OCI-LY7 (cell line): ENCODE data around the gene SLC5A5. TPM values are rescaled to one million over a fixed set of nuclear protein-coding genes. Genes with fewer than 3 reads are reported as not detected.

Source experiments
- BruUV-seq: library from RNA; stranded (reverse); fragments of 400-500 nt; replicated peaks from 2 replicates; lab custom pipeline; 2021; lab: Mats Ljungman, UMichigan
- CTCF ChIA-PET: fragments of 300-600 bp; sonication (Branson Sonifier 250); formaldehyde crosslinking; loops from one replicate; lab custom pipeline; 2022; ENCODE audit warnings: antibody characterized with exemption; ENCODE audit not compliant: unreplicated experiment; lab: Charles Lee
- POLR2A ChIA-PET: fragments of 300-600 bp; sonication (Branson Sonifier 250); formaldehyde crosslinking; loops from one replicate; lab custom pipeline; 2022; ENCODE audit warnings: antibody characterized with exemption; lab: Charles Lee
- DNase-seq: peaks from one replicate; pipeline ENCODE4 v3.0.0-alpha.2; 2015; ENCODE audit warnings: low spot score
- H2AFZ ChIP-seq: fragments of 200-600 bp; sonication (generic), shearing (Covaris generic); 2 replicates; pipeline ENCODE4 v1.6.1; 2014; ENCODE audit warnings: mild to moderate bottlenecking, antibody characterized with exemption, low read length, moderate library complexity
- H3K27ac ChIP-seq: fragments of 200-600 bp; sonication (generic); 2 replicates; pipeline ENCODE4 v1.5.1; 2014; ENCODE audit warnings: mixed run types, low read depth, mild to moderate bottlenecking, moderate library complexity, low read length, inconsistent platforms; ENCODE audit not compliant: poor library complexity, severe bottlenecking
- H3K36me3 ChIP-seq: fragments of 200-600 bp; sonication (generic); 2 replicates; pipeline ENCODE4 v1.6.1; 2014; ENCODE audit warnings: mild to moderate bottlenecking, antibody characterized with exemption, low read length, moderate library complexity, mixed read lengths; ENCODE audit not compliant: insufficient read depth
- H3K4me1 ChIP-seq: fragments of 200-600 bp; sonication (generic); 2 replicates; pipeline ENCODE4 v1.5.1; 2014; ENCODE audit warnings: mild to moderate bottlenecking, low read length; ENCODE audit not compliant: insufficient read depth, poor library complexity, severe bottlenecking
- H3K4me2 ChIP-seq: fragments of 200-600 bp; sonication (generic); 2 replicates; pipeline ENCODE4 v1.6.1; 2014; ENCODE audit warnings: mild to moderate bottlenecking, low read length
- H3K4me3 ChIP-seq: fragments of 200-600 bp; sonication (generic); 2 replicates; pipeline ENCODE4 v1.5.1; 2014; ENCODE audit warnings: mild to moderate bottlenecking, low read depth, low read length; ENCODE audit not compliant: poor library complexity, severe bottlenecking
- H3K79me2 ChIP-seq: fragments of 200-600 bp; sonication (generic); 2 replicates; pipeline ENCODE4 v1.6.1; 2016; ENCODE audit warnings: low read depth, mild to moderate bottlenecking, low read length, moderate library complexity, mixed read lengths; ENCODE audit not compliant: insufficient read depth
- H3K9me2 ChIP-seq: fragments of 200-600 bp; sonication (generic); 2 replicates; pipeline ENCODE4 v1.6.1; 2016; ENCODE audit warnings: mild to moderate bottlenecking, low read length, mixed read lengths; ENCODE audit not compliant: insufficient read depth
- H3K9me3 ChIP-seq: fragments of 200-600 bp; sonication (generic); 2 replicates; pipeline ENCODE4 v1.6.1; 2014; ENCODE audit warnings: mild to moderate bottlenecking, mixed run types, low read length, mixed read lengths
- H4K20me1 ChIP-seq: fragments of 200-600 bp; sonication (generic); 2 replicates; pipeline ENCODE4 v1.6.1; 2014; ENCODE audit warnings: mild to moderate bottlenecking, antibody characterized with exemption, low read length, moderate library complexity, mixed read lengths; ENCODE audit not compliant: insufficient read depth
- EZH2phosphoT487 ChIP-seq: fragments of 200-600 bp; sonication (generic); IDR thresholded peaks from 2 replicates; pipeline ENCODE4 v1.6.1; 2018; ENCODE audit warnings: low read depth, borderline replicate concordance, mild to moderate bottlenecking, mixed run types, antibody characterized with exemption, low read length, moderate library complexity, mixed read lengths
- intact Hi-C: fragments of 100-400 bp; cut with micrococcal nuclease; formaldehyde crosslinking; loops from one replicate; pipeline ENCODE4 v1.10.0; 2022; ENCODE audit not compliant: unreplicated experiment
- total RNA-seq, 2 experiments: library from RNA; depleted of rRNA in 1 of 2; stranded (reverse); fragments of >200 nt in 1 of 2; shearing (Covaris generic) in 1 of 2; gene quantifications; 2 replicates each; pipeline ENCODE4 v1.2.3, GENCODE V29; 2014 to 2022
- TF ChIP-seq, protein P1 (sequence below): fragments of 200-600 bp; sonication (generic); conservative IDR thresholded peaks from 2 replicates; pipeline ENCODE4 v1.5.1; 2014; ENCODE audit warnings: mild to moderate bottlenecking, antibody characterized with exemption, low read length, moderate library complexity, mixed read lengths

SLC5A5 gene
- total RNA-seq, 2 experiments from 2014 or later = 0.03 TPM; not detected in 1

DNA sequence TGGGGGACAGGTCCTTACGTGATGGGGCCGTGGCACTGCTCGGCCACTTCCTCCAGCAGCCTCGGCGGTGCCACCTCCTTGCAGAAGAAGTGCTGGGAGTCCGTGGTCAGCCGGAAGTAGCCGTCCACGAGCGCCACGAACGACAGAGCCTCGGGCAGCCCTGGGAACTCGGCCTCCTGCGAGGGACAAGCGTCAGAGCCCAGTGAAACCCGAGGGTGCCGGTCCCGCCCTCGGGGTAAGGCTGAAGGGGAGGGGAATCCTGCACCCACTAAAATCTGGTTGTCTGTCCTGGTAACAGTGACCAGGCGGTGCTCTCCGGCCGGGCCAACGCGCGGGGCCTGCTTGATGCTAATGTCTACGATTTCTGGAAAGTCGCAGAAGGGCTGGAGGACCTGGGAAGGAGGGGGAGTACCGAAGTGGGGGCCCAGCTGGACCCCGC, 30.4 kb upstream of the SLC5A5 start:
- H3K36me3 ChIP-seq = peaks cover 19% of the 10 kb centered on the region
- H4K20me1 ChIP-seq = no peaks in the 10 kb centered on the region
- H3K4me1 ChIP-seq = no peaks in the 10 kb centered on the region
- DNase-seq = no peak
- no peaks in the 10 kb centered on the region for H3K9me2 ChIP-seq
- no TSS peak for BruUV-seq
- ChIA-PET CTCF (no interaction called here), POLR2A (no interaction called here)
- H3K4me2 ChIP-seq = no peak overlapping the region
- H2AFZ ChIP-seq = no peak overlapping the region
- no peak overlapping the region for H3K4me3 ChIP-seq
- no peak overlapping the region for H3K27ac ChIP-seq
- intact Hi-C loops = no loop called here
- H3K79me2 ChIP-seq = no peaks in the 10 kb centered on the region
- H3K9me3 ChIP-seq = no peaks in the 10 kb centered on the region
- no peak for TF ChIP-seq EZH2phosphoT487
- TF ChIP-seq, protein P1, sequence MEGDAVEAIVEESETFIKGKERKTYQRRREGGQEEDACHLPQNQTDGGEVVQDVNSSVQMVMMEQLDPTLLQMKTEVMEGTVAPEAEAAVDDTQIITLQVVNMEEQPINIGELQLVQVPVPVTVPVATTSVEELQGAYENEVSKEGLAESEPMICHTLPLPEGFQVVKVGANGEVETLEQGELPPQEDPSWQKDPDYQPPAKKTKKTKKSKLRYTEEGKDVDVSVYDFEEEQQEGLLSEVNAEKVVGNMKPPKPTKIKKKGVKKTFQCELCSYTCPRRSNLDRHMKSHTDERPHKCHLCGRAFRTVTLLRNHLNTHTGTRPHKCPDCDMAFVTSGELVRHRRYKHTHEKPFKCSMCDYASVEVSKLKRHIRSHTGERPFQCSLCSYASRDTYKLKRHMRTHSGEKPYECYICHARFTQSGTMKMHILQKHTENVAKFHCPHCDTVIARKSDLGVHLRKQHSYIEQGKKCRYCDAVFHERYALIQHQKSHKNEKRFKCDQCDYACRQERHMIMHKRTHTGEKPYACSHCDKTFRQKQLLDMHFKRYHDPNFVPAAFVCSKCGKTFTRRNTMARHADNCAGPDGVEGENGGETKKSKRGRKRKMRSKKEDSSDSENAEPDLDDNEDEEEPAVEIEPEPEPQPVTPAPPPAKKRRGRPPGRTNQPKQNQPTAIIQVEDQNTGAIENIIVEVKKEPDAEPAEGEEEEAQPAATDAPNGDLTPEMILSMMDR = no peak

DNA sequence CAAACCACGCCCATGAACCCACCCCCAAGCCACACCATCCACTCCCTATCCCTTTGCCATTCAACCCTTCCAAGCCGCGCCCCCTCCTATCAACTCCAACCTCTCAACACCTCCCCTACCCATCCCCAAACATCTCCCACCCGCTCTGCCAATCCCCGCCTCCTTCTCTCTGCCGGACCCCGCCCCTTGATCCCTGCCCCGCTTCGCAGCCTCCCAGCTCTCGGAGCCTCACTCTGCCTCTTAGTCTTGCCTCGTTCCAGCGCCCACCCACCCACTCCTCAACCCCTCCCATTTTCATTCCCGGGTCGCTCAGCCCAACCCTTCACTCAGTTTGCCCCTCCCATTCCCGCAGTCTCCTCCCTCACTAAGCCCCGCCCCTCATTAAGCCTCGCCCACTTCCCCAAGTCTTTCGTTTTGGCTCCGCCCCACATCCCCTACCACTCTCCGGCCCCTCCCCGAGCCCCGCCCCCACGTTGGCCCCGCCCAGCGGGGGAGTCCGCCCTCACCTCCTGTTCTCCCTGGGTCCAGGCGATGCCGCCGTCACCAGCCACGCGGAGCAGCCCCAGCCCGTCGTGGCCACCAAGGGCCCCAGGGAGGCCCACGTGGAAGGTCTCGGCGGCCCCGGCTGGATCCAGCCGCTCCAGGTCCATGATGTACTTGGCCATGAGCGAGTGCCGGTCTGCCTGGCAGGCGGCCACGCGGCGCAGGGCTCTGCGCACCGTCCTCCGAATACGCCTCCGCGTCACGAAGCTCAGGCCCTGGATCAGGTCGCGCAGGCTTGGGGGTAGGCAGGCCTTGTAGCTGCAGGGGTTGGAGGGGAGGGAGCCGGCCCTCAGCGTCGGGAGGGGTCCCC, 29.7 kb upstream of the SLC5A5 start:
- Histone ChIP-seq H2AFZ (no peak overlapping the region), H3K9me3 (no peaks in the 10 kb centered on the region), H3K4me2 (no peak overlapping the region), H3K4me3 (no peak overlapping the region), H3K79me2 (no peaks in the 10 kb centered on the region), H4K20me1 (no peaks in the 10 kb centered on the region), H3K27ac (no peak overlapping the region), H3K36me3 (peaks cover 19% of the 10 kb centered on the region), H3K9me2 (no peaks in the 10 kb centered on the region), H3K4me1 (peaks cover 3% of the 10 kb centered on the region)
- ChIA-PET POLR2A (no interaction called here), CTCF (no interaction called here)
- TF ChIP-seq EZH2phosphoT487 = no peak
- TF ChIP-seq, protein P1 = no peak
- intact Hi-C loops = no loop called here
- DNase-seq = peak; percentile 79
- BruUV-seq = no TSS peak

DNA sequence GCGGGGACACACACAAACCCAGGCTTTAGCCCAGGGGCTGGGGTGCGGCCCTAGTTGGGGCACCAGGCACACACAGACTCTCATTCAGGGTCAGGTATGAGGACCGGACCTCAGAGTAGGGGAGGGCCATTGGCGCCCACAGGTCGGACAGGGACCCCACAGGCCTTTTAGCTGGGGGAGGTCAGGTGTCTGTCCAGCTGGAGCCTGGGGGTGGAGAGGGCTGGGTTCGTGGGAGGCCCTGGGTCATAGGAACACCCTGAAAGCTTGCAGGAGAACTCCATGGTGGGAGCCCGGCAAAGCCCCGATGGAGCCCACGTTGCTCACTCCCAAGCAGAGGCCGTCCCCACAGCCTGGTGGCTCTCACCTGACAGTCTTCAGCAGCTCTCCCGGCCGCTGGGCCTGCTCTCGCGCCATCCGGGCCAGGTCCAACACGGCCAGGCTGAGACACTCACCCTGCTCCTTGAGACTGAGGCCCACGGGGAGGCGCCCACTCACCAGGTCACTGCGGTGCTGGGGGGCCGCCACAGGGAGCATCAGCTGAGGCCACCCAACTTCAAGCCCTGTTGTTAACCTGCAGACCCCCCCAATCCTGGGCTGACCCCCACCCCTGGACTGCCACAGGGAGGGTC, 29.0 kb upstream of the SLC5A5 start:
- Histone ChIP-seq H3K4me3 (no peak overlapping the region), H3K4me2 (no peak overlapping the region), H3K27ac (no peak overlapping the region), H3K79me2 (no peaks in the 10 kb centered on the region), H3K4me1 (peaks cover 9% of the 10 kb centered on the region), H2AFZ (no peak overlapping the region), H4K20me1 (no peaks in the 10 kb centered on the region), H3K36me3 (peaks cover 17% of the 10 kb centered on the region), H3K9me3 (no peaks in the 10 kb centered on the region), H3K9me2 (no peaks in the 10 kb centered on the region)
- intact Hi-C loops = no loop called here
- CTCF ChIA-PET = no interaction called here
- no TSS peak for BruUV-seq
- TF ChIP-seq, protein P1 = no peak
- DNase-seq = no peak
- POLR2A ChIA-PET = no interaction called here
